Progenitor cell of endocrine pancreas (in vitro differentiated cells): ENCODE results near the gene NEK7. TPM values are rescaled to one million over a fixed set of nuclear protein-coding genes. Genes with fewer than 3 reads are reported as not detected.

Source experiments
- DNase-seq: peaks from one replicate; pipeline ENCODE4 v3.0.0; 2021; ENCODE audit warnings: low spot score; ENCODE audit not compliant: unreplicated experiment
- H3K27ac Mint-ChIP-seq: 2 replicates; pipeline ENCODE4 v1.8.0; 2021; ENCODE audit warnings: mild to moderate bottlenecking, moderate library complexity, mixed read lengths
- H3K27me3 Mint-ChIP-seq: 2 replicates; pipeline ENCODE4 v1.8.0; 2021; ENCODE audit warnings: mixed read lengths
- H3K36me3 Mint-ChIP-seq: 2 replicates; pipeline ENCODE4 v1.8.0; 2022; ENCODE audit warnings: mixed read lengths; ENCODE audit not compliant: insufficient read depth
- H3K4me1 Mint-ChIP-seq: 2 replicates; pipeline ENCODE4 v1.8.0; 2021; ENCODE audit warnings: low read depth, mixed read lengths
- H3K4me3 Mint-ChIP-seq: 2 replicates; pipeline ENCODE4 v1.8.0; 2021; ENCODE audit warnings: low read depth, mild to moderate bottlenecking, moderate library complexity, mixed read lengths
- H3K9me3 Mint-ChIP-seq: 2 replicates; pipeline ENCODE4 v1.8.0; 2021; ENCODE audit warnings: low read depth, mixed read lengths
- total RNA-seq: library from RNA; stranded (reverse); gene quantifications from 2 replicates; pipeline ENCODE4 v1.2.1, GENCODE V29; 2021
- TF ChIP-seq, protein P1 (sequence below): fragments of 200-600 bp; sonication (generic); IDR thresholded peaks from one replicate; pipeline ENCODE4 v1.5.0; 2021; ENCODE audit warnings: antibody characterized with exemption, mild to moderate bottlenecking; ENCODE audit not compliant: unreplicated experiment

The NEK7 gene
- total RNA-seq, 1 donor from 2014 or later: 25.9 TPM

DNA sequence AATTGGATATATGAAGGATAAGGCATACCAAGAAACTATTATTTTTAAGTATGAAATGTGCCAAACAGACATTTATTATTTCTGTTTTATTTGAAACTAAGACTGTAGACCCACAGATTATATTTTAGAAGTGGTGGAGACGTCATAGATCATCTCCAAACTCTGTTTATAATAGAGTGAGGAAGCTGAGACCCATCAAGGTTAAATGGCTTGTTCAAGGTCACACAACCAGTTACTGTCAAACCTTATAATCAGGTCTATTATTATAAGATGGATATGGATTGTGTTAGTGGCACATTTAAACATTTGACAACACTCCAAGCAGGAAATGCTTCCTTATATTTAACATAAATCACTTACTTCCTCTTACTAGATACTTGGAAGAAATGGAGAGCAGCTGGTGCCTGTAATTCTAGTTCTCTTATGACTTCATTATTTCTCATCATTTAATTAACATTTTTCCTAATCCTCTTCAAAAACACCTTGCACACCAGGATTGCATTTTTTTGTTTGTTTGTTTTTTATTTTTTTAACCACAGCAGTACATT lies 117.0 kb downstream of the NEK7 start:
- no peak for DNase-seq
- Mint-ChIP-seq H3K4me1 (peaks cover 2% of the 10 kb centered on the region), H3K4me3 (no peak overlapping the region), H3K27me3 (no peaks in the 10 kb centered on the region), H3K36me3 (no peaks in the 10 kb centered on the region), H3K27ac (no peak overlapping the region), H3K9me3 (no peaks in the 10 kb centered on the region)
- TF ChIP-seq, protein P1, sequence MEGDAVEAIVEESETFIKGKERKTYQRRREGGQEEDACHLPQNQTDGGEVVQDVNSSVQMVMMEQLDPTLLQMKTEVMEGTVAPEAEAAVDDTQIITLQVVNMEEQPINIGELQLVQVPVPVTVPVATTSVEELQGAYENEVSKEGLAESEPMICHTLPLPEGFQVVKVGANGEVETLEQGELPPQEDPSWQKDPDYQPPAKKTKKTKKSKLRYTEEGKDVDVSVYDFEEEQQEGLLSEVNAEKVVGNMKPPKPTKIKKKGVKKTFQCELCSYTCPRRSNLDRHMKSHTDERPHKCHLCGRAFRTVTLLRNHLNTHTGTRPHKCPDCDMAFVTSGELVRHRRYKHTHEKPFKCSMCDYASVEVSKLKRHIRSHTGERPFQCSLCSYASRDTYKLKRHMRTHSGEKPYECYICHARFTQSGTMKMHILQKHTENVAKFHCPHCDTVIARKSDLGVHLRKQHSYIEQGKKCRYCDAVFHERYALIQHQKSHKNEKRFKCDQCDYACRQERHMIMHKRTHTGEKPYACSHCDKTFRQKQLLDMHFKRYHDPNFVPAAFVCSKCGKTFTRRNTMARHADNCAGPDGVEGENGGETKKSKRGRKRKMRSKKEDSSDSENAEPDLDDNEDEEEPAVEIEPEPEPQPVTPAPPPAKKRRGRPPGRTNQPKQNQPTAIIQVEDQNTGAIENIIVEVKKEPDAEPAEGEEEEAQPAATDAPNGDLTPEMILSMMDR: no peak

DNA sequence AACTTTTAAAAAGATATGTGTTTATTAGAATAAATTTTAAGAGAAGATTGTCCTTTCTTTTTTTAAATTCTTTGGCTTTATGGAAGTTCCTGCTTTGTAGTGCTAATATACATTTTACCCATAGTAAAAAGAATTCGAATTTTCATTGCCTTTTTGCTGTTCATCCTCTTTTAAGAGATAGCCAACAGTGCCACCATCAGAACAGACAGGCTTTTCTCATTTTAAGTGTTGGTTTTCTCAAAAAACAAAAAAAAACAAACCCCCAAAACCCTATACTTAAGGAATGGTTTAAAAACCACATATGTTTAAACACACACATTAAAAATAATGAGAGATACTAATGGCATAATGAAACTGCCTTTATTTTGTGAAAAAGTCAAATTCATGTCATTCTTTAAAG lies 118.8 kb downstream of the NEK7 start:
- TF ChIP-seq, protein P1: no peak
- DNase-seq: no peak
- peaks cover 2% of the 10 kb centered on the region for H3K4me1 Mint-ChIP-seq
- H3K4me3 Mint-ChIP-seq: no peak overlapping the region
- no peaks in the 10 kb centered on the region for H3K27me3 Mint-ChIP-seq
- H3K36me3 Mint-ChIP-seq: no peaks in the 10 kb centered on the region
- no peak overlapping the region for H3K27ac Mint-ChIP-seq
- no peaks in the 10 kb centered on the region for H3K9me3 Mint-ChIP-seq

DNA sequence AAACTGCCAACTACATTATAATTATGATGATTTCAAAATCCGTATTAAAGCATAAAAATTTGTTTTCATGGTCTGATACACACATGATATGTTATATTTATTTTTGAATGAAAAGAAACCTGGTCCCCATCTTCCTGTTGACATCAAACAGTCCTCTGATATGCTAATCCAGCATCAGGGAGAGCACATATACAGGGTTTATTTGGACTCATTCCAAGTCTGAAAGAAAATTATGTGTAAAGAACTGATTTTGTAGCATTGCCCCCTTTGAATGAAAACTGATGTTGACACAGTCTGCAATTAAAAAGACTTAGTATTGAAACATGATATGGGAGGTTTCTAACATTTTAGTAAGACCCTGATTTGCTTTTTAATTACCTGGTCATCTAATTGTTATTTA lies 119.4 kb downstream of the NEK7 start:
- no peaks in the 10 kb centered on the region for H3K27me3 Mint-ChIP-seq
- TF ChIP-seq, protein P1: no peak
- H3K4me1 Mint-ChIP-seq: peaks cover 2% of the 10 kb centered on the region
- H3K4me3 Mint-ChIP-seq: no peak overlapping the region
- H3K9me3 Mint-ChIP-seq: no peaks in the 10 kb centered on the region
- DNase-seq: no peak
- H3K27ac Mint-ChIP-seq: no peak overlapping the region
- no peaks in the 10 kb centered on the region for H3K36me3 Mint-ChIP-seq

DNA sequence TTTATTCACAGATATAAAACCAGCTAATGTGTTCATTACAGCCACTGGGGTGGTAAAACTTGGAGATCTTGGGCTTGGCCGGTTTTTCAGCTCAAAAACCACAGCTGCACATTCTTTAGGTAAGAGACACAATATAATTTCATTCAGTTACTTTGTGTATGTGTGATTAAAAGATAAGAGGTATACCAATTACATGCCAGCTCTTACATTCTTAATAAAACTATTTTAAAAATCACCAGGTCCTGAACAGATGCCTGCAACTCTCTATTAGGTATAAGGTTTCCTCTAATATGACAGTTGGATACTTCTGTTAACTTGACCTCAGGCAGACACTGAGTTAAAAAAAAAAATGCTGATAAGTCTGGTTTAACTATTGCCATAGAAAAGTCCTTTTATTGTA lies 122.1 kb downstream of the NEK7 start:
- TF ChIP-seq, protein P1: no peak
- H3K27me3 Mint-ChIP-seq: no peaks in the 10 kb centered on the region
- no peaks in the 10 kb centered on the region for H3K9me3 Mint-ChIP-seq
- H3K4me1 Mint-ChIP-seq: peaks cover 8% of the 10 kb centered on the region
- no peak for DNase-seq
- no peaks in the 10 kb centered on the region for H3K36me3 Mint-ChIP-seq
- H3K4me3 Mint-ChIP-seq: no peak overlapping the region
- H3K27ac Mint-ChIP-seq: no peak overlapping the region

DNA sequence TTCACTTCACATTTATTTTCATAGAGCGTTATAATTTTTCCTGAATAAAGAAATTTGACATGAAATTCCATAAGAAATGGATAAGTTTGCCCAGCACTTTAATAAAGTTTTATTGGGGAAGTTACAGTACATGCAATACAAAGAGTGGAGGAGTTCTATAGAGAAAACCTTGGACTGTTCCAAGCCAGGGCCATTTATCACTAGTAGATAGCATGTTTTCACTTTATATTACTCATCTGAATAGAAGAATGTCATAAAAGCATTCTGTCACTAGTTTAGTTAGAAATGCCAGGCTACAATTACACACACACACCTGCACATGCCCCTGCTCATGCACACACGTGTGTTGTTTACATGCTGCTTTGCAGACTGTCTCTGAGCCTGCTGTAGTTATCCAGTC lies 123.3 kb downstream of the NEK7 start:
- Mint-ChIP-seq H3K27ac (no peak overlapping the region), H3K9me3 (no peaks in the 10 kb centered on the region), H3K4me1 (peaks cover 11% of the 10 kb centered on the region), H3K36me3 (no peaks in the 10 kb centered on the region), H3K27me3 (no peaks in the 10 kb centered on the region), H3K4me3 (no peak overlapping the region)
- DNase-seq: no peak
- TF ChIP-seq, protein P1: no peak
